ENCODE data around the gene DRC3.

Gene DRC3

DNA sequence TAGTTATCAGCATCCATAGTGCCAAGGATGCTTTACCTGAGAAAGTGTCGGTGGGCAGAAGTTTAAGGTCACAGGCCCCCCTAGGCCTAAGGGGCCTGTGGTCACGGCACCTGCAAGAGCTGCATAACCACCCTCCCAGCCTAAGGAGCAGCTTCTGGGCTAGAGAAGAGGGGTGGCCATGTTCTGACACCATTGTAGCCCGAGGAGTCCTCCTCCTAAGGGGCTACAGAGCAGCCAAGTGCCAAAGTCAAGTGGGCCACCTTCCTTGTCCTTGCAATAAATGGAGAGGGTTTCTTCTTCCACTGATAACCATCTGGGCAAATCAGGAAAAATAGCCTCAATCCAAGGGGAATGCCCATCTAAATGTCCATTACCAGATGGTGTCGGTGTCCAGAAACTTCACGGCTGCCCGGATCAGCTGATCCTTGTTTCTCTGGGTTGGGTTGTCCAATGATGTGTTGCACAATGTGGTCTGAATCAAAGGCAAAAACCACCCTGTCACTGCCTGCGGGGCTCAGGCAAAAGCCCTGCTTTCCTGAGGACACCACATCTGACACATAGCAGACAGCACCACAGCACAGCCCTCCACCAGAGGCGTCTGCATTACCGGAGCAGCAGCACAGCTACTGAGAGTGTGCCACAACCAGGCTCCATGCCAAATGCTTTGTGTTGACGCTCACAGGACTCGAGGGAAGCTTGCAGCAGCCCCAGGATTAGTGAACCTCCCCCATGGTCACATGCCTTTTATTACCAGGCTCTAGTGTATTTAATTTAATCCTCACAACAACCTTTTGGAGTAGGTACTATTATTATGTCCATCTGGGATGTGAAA lies 53.5 kb downstream of the DRC3 start:
- Mint-ChIP-seq H3K4me1 (peaks cover 22% of the 10 kb centered on the region), H3K27me3 (no peaks in the 10 kb centered on the region), H3K36me3 (ENCODE audit: insufficient read depth) (peaks cover 19% of the 10 kb centered on the region), H3K9me3 (no peaks in the 10 kb centered on the region), H3K27ac (ENCODE audit: low read depth) (peak overlapping the region; percentile 22), H3K4me3 (peak overlapping the region; percentile 52)
- peak; percentile 97 for ATAC-seq (replicated peaks; ENCODE audit: extremely low read depth, poor library complexity, severe bottlenecking)
- peak; percentile 27 to 56 for DNase-seq (ENCODE audit: low spot score in 2 of 2)

DNA sequence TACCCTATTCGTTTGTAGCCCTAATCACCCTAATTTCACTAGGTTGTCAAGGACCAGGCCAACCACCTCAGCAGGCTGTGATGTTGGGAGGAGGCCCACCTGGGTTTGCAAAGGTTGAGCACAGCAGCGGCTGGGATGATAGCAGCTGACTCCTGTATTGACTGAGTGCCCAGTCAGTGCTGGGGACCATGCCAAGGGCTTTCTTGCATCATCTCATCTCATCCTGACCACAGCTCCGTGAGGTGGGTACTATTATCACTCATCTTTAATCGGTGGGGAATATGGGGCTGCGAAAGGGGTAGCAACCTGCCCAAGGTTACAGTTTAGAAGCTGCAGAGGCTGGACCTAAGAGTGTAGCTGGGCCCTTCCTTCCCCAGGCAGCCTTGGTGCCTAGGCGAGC lies 54.6 kb downstream of the DRC3 start:
- Mint-ChIP-seq H3K4me1 (peaks cover 22% of the 10 kb centered on the region), H3K27me3 (no peaks in the 10 kb centered on the region), H3K4me3 (no peak overlapping the region), H3K27ac (ENCODE audit: low read depth) (peak overlapping the region; percentile 22), H3K36me3 (ENCODE audit: insufficient read depth) (peaks cover 13% of the 10 kb centered on the region), H3K9me3 (no peaks in the 10 kb centered on the region)
- ATAC-seq (replicated peaks; ENCODE audit: extremely low read depth, poor library complexity, severe bottlenecking), result no peak
- DNase-seq (ENCODE audit: low spot score in 2 of 2), result no peak

DNA sequence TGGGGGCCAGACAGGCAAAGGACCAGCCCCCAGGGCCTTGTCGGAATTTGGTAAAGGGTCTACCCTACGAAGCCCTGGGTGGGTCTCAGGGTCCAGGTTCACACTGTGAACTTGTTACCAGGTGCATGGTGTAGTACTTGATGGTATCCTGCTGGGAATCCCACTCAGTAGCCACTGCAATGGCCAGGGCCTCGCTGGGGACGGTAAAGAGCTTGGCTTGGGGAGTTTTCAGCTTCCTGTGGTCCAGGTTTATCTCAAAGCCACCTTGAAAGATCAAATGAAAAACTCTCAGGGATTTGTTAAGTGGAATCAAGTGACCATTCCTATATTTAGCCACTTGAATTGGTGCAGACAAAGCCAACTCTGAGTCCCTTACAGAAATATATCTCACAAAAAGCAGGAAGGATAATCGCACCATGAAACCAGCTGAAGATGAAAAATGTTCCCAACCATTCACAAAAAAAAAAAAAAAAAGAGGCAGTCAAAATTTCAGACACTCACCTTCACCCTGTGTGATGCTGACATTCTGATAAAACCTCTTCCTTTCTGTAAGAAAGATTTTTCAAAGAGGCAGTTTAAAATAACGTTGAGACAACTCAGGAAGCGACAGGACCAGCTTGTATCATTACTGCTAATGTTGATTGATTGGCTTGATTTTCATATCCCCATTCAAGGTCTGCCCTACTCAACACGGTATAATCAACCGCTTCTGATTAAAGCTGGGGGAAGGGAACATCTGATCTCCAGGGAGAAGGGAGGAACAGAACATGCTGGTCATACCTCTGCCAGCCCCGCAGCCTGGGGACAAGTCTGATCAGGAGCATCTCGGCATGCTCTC lies 55.7 kb downstream of the DRC3 start:
- Mint-ChIP-seq H3K4me1 (peaks cover 30% of the 10 kb centered on the region), H3K27ac (ENCODE audit: low read depth) (no peak overlapping the region), H3K9me3 (no peaks in the 10 kb centered on the region), H3K36me3 (ENCODE audit: insufficient read depth) (peaks cover 13% of the 10 kb centered on the region), H3K27me3 (no peaks in the 10 kb centered on the region), H3K4me3 (no peak overlapping the region)
- DNase-seq (ENCODE audit: low spot score in 2 of 2) (no peak), ATAC-seq (replicated peaks; ENCODE audit: extremely low read depth, poor library complexity, severe bottlenecking) (no peak)

DNA sequence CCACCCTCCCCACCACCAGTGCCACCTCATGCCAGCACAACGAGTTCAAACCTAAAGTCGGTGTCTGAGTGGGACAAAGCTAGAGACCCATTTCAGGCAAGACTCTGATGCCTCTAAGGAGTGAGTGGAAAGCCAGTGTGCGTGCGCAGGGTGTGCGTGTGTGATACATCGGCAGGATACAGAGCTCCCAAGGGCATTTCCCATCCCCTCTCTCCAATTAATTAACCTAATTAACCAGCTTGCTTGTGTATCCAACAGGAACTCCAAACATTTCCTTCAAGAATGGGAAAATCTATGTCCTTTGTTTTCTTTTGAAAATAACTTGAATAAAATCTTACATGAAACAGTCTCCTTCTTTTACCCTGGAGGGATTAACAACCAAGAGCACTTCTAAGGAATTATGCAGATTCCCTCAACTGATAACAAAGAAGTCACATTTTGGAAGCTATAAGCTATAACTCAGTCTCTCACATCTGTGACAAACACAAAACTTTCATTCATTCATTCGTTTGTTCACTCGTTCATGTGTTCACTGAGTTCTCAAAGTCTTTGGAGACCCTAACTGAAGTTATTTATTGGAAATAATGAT lies 56.4 kb downstream of the DRC3 start:
- Mint-ChIP-seq H3K27ac (ENCODE audit: low read depth) (no peak overlapping the region), H3K4me3 (no peak overlapping the region), H3K9me3 (no peaks in the 10 kb centered on the region), H3K27me3 (no peaks in the 10 kb centered on the region), H3K4me1 (peaks cover 35% of the 10 kb centered on the region), H3K36me3 (ENCODE audit: insufficient read depth) (peaks cover 13% of the 10 kb centered on the region)
- no peak for ATAC-seq (replicated peaks; ENCODE audit: extremely low read depth, poor library complexity, severe bottlenecking)
- no peak for DNase-seq (ENCODE audit: low spot score in 2 of 2)

DNA sequence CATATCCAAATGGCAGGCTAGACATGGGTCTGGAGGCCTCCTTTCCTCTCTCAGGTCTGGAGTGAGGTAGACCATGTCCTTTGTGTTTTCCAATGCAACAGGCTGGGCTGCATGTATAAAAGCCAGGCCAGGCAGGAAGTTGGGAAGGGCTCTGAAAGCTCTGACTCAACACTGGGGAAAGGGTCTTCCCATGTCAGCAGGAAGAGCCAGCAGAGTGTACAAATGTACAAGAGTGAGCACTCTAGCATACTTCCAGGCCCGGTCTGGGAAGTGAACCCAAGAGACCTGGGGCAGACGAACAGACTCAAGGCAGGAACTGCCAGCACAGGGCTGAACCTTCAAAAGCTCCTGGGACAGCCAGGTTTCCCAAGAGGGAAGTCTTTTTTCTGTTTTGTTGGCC lies 59.3 kb downstream of the DRC3 start:
- ATAC-seq (replicated peaks; ENCODE audit: extremely low read depth, poor library complexity, severe bottlenecking), result no peak
- H3K27me3 Mint-ChIP-seq, result no peaks in the 10 kb centered on the region
- no peak overlapping the region for H3K27ac Mint-ChIP-seq (ENCODE audit: low read depth)
- H3K36me3 Mint-ChIP-seq (ENCODE audit: insufficient read depth), result peaks cover 2% of the 10 kb centered on the region
- DNase-seq (ENCODE audit: low spot score in 2 of 2), result no peak
- H3K4me1 Mint-ChIP-seq, result peaks cover 20% of the 10 kb centered on the region
- H3K9me3 Mint-ChIP-seq, result no peaks in the 10 kb centered on the region
- H3K4me3 Mint-ChIP-seq, result no peak overlapping the region

DNA sequence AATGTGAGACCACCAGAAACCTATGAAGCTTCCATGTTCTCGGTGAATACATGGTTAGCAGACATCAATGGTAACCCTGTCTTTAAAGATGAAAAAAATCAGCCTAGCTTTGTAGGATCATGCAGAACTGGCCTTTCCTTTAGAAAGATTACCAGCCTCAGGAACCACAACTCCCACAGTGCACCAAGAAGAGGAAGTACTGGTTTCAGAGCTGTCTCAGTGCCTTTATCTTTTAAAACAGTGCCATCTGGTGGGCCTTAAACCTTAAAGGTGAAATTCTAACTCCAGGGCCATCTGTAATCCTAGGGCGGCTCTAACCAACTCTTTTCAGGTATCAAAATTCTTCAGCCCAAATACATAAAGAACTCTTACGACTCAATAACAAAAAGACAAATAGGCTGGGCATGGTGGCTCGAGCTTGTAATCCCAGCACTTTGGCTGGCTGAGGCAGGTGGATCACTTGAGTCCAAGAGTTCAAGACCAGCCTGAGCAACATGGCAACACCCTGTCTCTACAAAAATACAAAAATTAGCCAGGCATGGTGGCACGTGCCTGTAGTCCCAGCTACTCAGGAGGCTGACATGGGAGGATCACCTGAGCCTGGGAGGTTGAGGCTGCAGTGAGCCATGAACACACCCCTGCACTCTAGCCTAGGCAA lies 60.9 kb downstream of the DRC3 start:
- H3K4me3 Mint-ChIP-seq, result no peak overlapping the region
- peak; percentile 93 for ATAC-seq (replicated peaks; ENCODE audit: extremely low read depth, poor library complexity, severe bottlenecking)
- H3K27me3 Mint-ChIP-seq, result no peaks in the 10 kb centered on the region
- peaks cover 1% of the 10 kb centered on the region for H3K36me3 Mint-ChIP-seq (ENCODE audit: insufficient read depth)
- H3K27ac Mint-ChIP-seq (ENCODE audit: low read depth), result no peak overlapping the region
- H3K4me1 Mint-ChIP-seq, result peaks cover 35% of the 10 kb centered on the region
- no peaks in the 10 kb centered on the region for H3K9me3 Mint-ChIP-seq
- DNase-seq (ENCODE audit: low spot score in 2 of 2), result peak in 1 of 2 donors; percentile 46

DNA sequence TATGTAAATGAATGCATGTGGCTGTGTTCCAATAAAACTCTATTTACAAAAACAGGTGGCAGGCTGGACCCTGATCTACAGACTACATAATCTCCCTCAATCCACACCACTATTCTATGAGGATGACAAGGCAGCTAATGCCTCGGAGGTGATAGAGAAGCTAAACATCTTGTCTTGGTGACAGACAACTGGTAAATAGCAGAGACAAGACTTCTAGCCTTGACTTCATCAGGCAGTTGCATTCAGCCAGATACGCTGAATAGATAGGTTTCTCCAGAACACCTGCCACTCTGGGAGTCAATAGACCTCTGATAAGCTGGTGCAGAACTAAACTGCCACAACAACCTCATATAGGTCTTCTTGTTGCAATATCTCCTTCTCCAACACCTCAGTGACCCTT lies 63.0 kb downstream of the DRC3 start:
- ATAC-seq (replicated peaks; ENCODE audit: extremely low read depth, poor library complexity, severe bottlenecking) (no peak), DNase-seq (ENCODE audit: low spot score in 2 of 2) (no peak)
- Mint-ChIP-seq H3K27ac (ENCODE audit: low read depth) (no peak overlapping the region), H3K9me3 (no peaks in the 10 kb centered on the region), H3K4me3 (no peak overlapping the region), H3K27me3 (no peaks in the 10 kb centered on the region), H3K4me1 (peaks cover 52% of the 10 kb centered on the region), H3K36me3 (ENCODE audit: insufficient read depth) (peaks cover 9% of the 10 kb centered on the region)

DNA sequence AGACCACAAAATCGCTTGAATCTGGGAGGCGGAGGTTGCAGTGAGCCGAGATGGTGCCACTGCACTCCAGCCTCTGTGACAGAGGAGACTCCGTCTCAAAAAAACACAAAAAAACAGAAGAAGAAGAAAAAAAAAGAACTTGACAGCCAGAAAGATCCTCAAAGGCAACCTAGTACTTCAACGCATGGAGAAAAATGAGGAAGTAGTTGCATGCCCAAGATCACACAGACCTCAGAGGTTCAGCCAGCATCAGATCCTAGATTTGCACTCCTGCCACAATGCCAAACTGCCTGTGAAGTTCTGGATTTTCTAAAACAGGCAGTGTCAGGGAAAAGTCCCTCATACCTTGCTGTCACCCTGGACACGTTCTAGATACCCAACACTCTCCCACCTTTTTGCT lies 64.8 kb downstream of the DRC3 start:
- no peak for ATAC-seq (replicated peaks; ENCODE audit: extremely low read depth, poor library complexity, severe bottlenecking)
- H3K27me3 Mint-ChIP-seq, result no peaks in the 10 kb centered on the region
- no peak for DNase-seq (ENCODE audit: low spot score in 2 of 2)
- H3K4me3 Mint-ChIP-seq, result peak overlapping the region; percentile 88
- peaks cover 66% of the 10 kb centered on the region for H3K4me1 Mint-ChIP-seq
- H3K36me3 Mint-ChIP-seq (ENCODE audit: insufficient read depth), result peaks cover 10% of the 10 kb centered on the region
- no peaks in the 10 kb centered on the region for H3K9me3 Mint-ChIP-seq
- peak overlapping the region; percentile 89 for H3K27ac Mint-ChIP-seq (ENCODE audit: low read depth)

DNA sequence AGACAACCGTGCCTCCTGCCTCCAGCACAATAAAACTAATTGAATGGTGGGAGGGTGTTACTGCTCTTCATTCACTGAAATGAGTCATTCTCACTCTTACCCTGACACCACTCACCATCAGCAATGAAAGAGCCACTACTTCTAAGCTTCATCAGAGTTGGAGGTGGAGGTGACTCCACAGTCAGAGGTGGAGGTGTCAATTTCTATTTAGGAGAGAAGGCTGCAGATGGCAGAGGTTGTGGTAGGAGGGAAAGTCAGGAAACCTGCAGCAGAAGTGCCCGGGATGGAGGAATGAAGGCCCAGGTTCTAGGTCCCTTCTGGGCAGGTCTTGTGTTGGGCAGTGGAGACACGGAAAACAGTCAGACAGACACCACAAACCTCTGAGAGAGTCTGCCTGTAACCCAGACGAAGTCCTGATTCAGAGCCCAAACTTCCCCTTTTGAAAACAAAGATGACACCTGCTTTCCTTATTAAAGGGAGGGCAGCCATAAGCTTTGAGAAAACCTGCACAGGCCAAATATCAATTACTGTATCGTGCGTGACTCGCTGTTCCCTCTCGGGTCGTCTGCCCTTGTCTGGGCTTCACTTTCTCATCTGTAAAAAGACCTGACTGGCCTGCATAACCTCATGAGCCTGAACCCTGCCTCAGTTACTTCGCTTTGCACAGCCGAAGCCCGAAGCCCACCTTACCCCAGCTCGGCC lies 65.6 kb downstream of the DRC3 start:
- Mint-ChIP-seq H3K4me1 (peaks cover 66% of the 10 kb centered on the region), H3K27me3 (no peaks in the 10 kb centered on the region), H3K36me3 (ENCODE audit: insufficient read depth) (peaks cover 10% of the 10 kb centered on the region), H3K9me3 (no peaks in the 10 kb centered on the region), H3K27ac (ENCODE audit: low read depth) (peak overlapping the region; percentile 89), H3K4me3 (peak overlapping the region; percentile 88)
- no peak for ATAC-seq (replicated peaks; ENCODE audit: extremely low read depth, poor library complexity, severe bottlenecking)
- no peak for DNase-seq (ENCODE audit: low spot score in 2 of 2)

DNA sequence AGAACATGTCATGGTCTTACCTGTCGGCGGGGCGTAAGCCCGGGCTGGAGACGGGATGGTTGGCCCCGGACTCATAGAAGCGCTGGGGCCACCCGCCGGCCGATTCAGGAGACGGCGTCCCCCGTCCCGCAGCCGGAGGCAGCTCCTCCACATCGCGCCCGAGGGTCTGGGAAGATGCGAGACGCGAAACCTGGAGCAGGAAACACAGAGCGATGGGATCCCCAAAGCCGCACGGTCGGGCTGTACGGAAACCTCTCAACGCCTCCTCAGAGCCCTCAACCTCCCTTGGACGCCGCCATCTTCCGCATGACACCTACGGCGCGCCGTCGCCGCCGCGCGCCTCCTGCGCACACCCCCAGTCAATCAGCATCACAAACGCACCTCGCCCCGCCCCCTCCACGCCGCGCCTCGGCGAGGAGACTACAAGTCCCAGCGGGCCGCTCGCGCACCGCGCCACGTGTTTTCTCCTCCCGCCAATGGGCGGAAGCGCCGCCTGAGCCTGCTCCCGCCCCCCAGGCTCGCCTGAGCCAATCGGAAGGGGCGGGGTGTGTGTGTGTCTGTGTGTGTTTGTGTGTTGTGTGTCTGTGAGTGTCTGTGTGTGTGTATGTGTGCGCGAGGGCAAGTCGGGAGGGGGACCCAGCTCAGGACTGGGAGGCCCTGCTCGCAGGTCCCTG lies 66.3 kb downstream of the DRC3 start, which contains the start of the genes ATPAF2 and GID4:
ATPAF2 (minus strand) TSS at position 308 of the 674 bp plus-strand sequence; CDS start at position 153, 155 bp downstream.
GID4 (plus strand) TSS at position 548 of the 674 bp plus-strand sequence; CDS start at position 605, 57 bp downstream.
- peaks cover 10% of the 10 kb centered on the region for H3K36me3 Mint-ChIP-seq (ENCODE audit: insufficient read depth)
- H3K4me1 Mint-ChIP-seq, result peaks cover 60% of the 10 kb centered on the region

DNA sequence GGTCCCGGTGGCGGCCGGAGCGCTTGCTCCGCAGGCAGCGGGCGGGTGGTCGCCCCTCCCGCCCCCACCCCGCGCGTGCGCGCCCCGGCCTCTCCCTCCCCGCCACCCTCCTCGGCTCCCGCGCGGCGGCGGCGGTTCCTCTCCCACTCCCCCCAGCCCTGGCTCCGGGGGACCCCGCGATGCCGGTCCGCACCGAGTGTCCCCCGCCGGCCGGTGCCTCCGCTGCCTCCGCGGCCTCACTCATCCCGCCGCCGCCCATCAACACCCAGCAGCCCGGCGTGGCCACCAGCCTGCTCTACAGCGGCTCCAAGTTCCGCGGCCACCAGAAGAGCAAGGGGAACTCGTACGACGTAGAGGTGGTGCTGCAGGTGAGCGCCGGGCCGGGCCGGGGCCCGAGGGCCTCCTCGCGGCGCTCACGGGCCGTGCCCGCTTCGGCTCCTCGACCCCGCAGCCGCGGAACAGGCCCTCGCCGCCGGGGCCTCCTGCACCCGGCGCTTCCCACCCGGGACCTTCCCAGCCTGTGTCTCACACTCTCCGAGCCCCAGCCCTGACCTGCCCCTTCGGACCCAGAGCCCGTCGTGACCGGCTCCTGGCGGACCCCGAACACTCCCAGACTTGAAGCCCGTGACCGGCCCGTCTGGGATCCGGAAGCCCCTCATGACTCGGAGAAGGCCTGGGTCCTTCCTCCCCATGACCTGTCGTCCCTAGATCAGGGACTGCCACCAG lies 67.0 kb downstream of the DRC3 start:
- Mint-ChIP-seq H3K4me1 (peaks cover 60% of the 10 kb centered on the region), H3K27ac (ENCODE audit: low read depth) (peak overlapping the region; percentile 89), H3K9me3 (no peaks in the 10 kb centered on the region), H3K36me3 (ENCODE audit: insufficient read depth) (peaks cover 10% of the 10 kb centered on the region), H3K4me3 (peak overlapping the region; percentile 88), H3K27me3 (no peaks in the 10 kb centered on the region)
- DNase-seq (ENCODE audit: low spot score in 2 of 2) (no peak), ATAC-seq (replicated peaks; ENCODE audit: extremely low read depth, poor library complexity, severe bottlenecking) (peak; percentile 34)

More for the DNA sequence above, 66.3 kb downstream of the DRC3 start, which contains the start of the genes ATPAF2 and GID4:
- peak within 1 kb of the TSS; percentile 88 for H3K4me3 Mint-ChIP-seq
- peak within 1 kb of the TSS; percentile 89 for H3K27ac Mint-ChIP-seq (ENCODE audit: low read depth)
- ATAC-seq (replicated peaks; ENCODE audit: extremely low read depth, poor library complexity, severe bottlenecking) (peak; percentile 94), DNase-seq (ENCODE audit: low spot score in 2 of 2) (peak; percentile 98 to 99)
- H3K9me3 Mint-ChIP-seq, result no peaks in the 10 kb centered on the region
- no peaks in the 10 kb centered on the region for H3K27me3 Mint-ChIP-seq

All from central memory CD8-positive, alpha-beta T cell (primary cell).